Activated T-helper 1 cell treated with anti-CD3 and anti-CD28 coated beads, Interleukin-2, amount 50 U/mL, for 16 hours (primary cell): Measurements from ENCODE around the gene CNTNAP2.
"Not testable (repeated sequence)": the region's sequence is repeated elsewhere in the genome, so short reads cannot be mapped to it uniquely, and the experiment has no call there.

Source experiments
- DNase-seq, 2 donors: peaks; one replicate each; pipeline ENCODE4 v3.0.0-alpha.2; 2020; ENCODE audit warnings: low read depth in 1 of 2, low spot score in 1 of 2

CNTNAP2 gene

GRCh38 chr7:147598687-147599086, 1482.1 kb downstream of the CNTNAP2 start:
- DNase-seq, result not testable (repeated sequence)

- DNase-seq, result no peak
Observed at GRCh38 chr7:147605323-147605722, 1488.7 kb downstream of the CNTNAP2 start.

GRCh38 chr7:147607157-147607800, 1490.7 kb downstream of the CNTNAP2 start:
- DNase-seq, result no peak

GRCh38 chr7:147611431-147611830, 1494.8 kb downstream of the CNTNAP2 start:
- DNase-seq, result no peak

- DNase-seq, result no peak
Observed at GRCh38 chr7:147635288-147635687, 1518.7 kb downstream of the CNTNAP2 start.

GRCh38 chr7:147636553-147636952, 1520.0 kb downstream of the CNTNAP2 start:
- no peak for DNase-seq

- DNase-seq, result no peak
Observed at GRCh38 chr7:147638566-147638965, 1522.0 kb downstream of the CNTNAP2 start.

GRCh38 chr7:147639037-147639436, 1522.4 kb downstream of the CNTNAP2 start:
- no peak for DNase-seq

GRCh38 chr7:147639751-147640150, 1523.2 kb downstream of the CNTNAP2 start:
- DNase-seq, result no peak

GRCh38 chr7:147640821-147641220, 1524.2 kb downstream of the CNTNAP2 start:
- DNase-seq, result no peak

GRCh38 chr7:147646568-147646967, 1530.0 kb downstream of the CNTNAP2 start:
- DNase-seq, result no peak

GRCh38 chr7:147650991-147651390, 1534.4 kb downstream of the CNTNAP2 start:
- no peak for DNase-seq

GRCh38 chr7:147651601-147652000, 1535.0 kb downstream of the CNTNAP2 start:
- DNase-seq, result no peak

- DNase-seq, result no peak
Observed at GRCh38 chr7:147653456-147653855, 1536.9 kb downstream of the CNTNAP2 start.

GRCh38 chr7:147658392-147658967, 1541.9 kb downstream of the CNTNAP2 start:
- no peak for DNase-seq

GRCh38 chr7:147659036-147659995, 1542.7 kb downstream of the CNTNAP2 start:
- no peak for DNase-seq

GRCh38 chr7:147664541-147664940, 1547.9 kb downstream of the CNTNAP2 start:
- DNase-seq, result no peak

GRCh38 chr7:147670759-147671158, 1554.2 kb downstream of the CNTNAP2 start:
- no peak for DNase-seq

GRCh38 chr7:147674705-147675104, 1558.1 kb downstream of the CNTNAP2 start:
- no peak for DNase-seq

- no peak for DNase-seq
Observed at GRCh38 chr7:147678943-147679342, 1562.3 kb downstream of the CNTNAP2 start.

- DNase-seq, result no peak
Observed at GRCh38 chr7:147681530-147681929, 1564.9 kb downstream of the CNTNAP2 start.

GRCh38 chr7:147700702-147701101, 1584.1 kb downstream of the CNTNAP2 start:
- no peak for DNase-seq
